Osteocyte (in vitro differentiated cells): ENCODE results near the gene RPL23. TPM values are rescaled to one million over a fixed set of nuclear protein-coding genes. Genes with fewer than 3 reads are reported as not detected.

Source experiments
- DNase-seq: peaks from one replicate; pipeline ENCODE4 v3.0.0; 2021; ENCODE audit warnings: mixed read lengths; ENCODE audit not compliant: unreplicated experiment; ENCODE audit errors: extremely low spot score
- H3K27ac Mint-ChIP-seq: one replicate; pipeline ENCODE4 v1.8.0; 2021; ENCODE audit warnings: mild to moderate bottlenecking, mixed read lengths; ENCODE audit not compliant: unreplicated experiment
- H3K27me3 Mint-ChIP-seq: one replicate; pipeline ENCODE4 v1.8.0; 2021; ENCODE audit warnings: mixed read lengths; ENCODE audit not compliant: unreplicated experiment
- H3K36me3 Mint-ChIP-seq: one replicate; pipeline ENCODE4 v1.8.0; 2021; ENCODE audit warnings: mixed read lengths; ENCODE audit not compliant: unreplicated experiment
- H3K4me1 Mint-ChIP-seq: one replicate; pipeline ENCODE4 v1.8.0; 2021; ENCODE audit warnings: mixed read lengths; ENCODE audit not compliant: unreplicated experiment
- H3K4me3 Mint-ChIP-seq: one replicate; pipeline ENCODE4 v1.8.0; 2021; ENCODE audit warnings: mild to moderate bottlenecking, moderate library complexity, mixed read lengths; ENCODE audit not compliant: unreplicated experiment
- H3K9me3 Mint-ChIP-seq: one replicate; pipeline ENCODE4 v1.8.0; 2021; ENCODE audit warnings: mixed read lengths; ENCODE audit not compliant: unreplicated experiment
- CTCF ChIP-seq: fragments of 200-600 bp; sonication (generic); IDR thresholded peaks from 2 replicates; pipeline ENCODE4 v1.5.0; 2021; ENCODE audit warnings: antibody characterized with exemption, mild to moderate bottlenecking, moderate library complexity
- total RNA-seq: library from RNA; stranded (reverse); gene quantifications from 2 replicates; pipeline ENCODE4 v1.2.1, GENCODE V29; 2021

RPL23 gene
- total RNA-seq, 1 donor from 2014 or later = 1,310 TPM

- Mint-ChIP-seq H3K4me1 (peaks cover 37% of the 10 kb centered on the region), H3K4me3 (no peak overlapping the region), H3K27me3 (no peaks in the 10 kb centered on the region), H3K27ac (no peak overlapping the region), H3K36me3 (peaks cover 51% of the 10 kb centered on the region), H3K9me3 (no peaks in the 10 kb centered on the region)
- no peak for TF ChIP-seq CTCF
- DNase-seq = no peak
Measured at GRCh38 chr17:38848939-38849605, 4.4 kb downstream of the RPL23 start.

GRCh38 chr17:38848557-38848891 is 5.0 kb downstream of the RPL23 start:
- no peak for DNase-seq
- Mint-ChIP-seq H3K4me1 (peaks cover 33% of the 10 kb centered on the region), H3K27ac (no peak overlapping the region), H3K4me3 (no peak overlapping the region), H3K9me3 (no peaks in the 10 kb centered on the region), H3K27me3 (no peaks in the 10 kb centered on the region), H3K36me3 (peaks cover 51% of the 10 kb centered on the region)
- no peak for TF ChIP-seq CTCF

GRCh38 chr17:38844261-38844757 is 9.2 kb downstream of the RPL23 start:
- peaks cover 14% of the 10 kb centered on the region for H3K36me3 Mint-ChIP-seq
- H3K27me3 Mint-ChIP-seq = no peaks in the 10 kb centered on the region
- no peak for DNase-seq
- H3K27ac Mint-ChIP-seq = peak overlapping the region; percentile 45
- H3K9me3 Mint-ChIP-seq = no peaks in the 10 kb centered on the region
- H3K4me3 Mint-ChIP-seq = no peak overlapping the region
- H3K4me1 Mint-ChIP-seq = peaks cover 1% of the 10 kb centered on the region
- TF ChIP-seq CTCF = no peak

- H3K27me3 Mint-ChIP-seq = peaks cover 4% of the 10 kb centered on the region
- H3K27ac Mint-ChIP-seq = peak overlapping the region; percentile 100
- DNase-seq = no peak
Measured at GRCh38 chr17:38825762-38826247, 27.7 kb downstream of the RPL23 start.

More at GRCh38 chr17:38825762-38826247, 27.7 kb downstream of the RPL23 start:
- no peaks in the 10 kb centered on the region for H3K9me3 Mint-ChIP-seq
- no peak for TF ChIP-seq CTCF
- H3K4me1 Mint-ChIP-seq = peaks cover 24% of the 10 kb centered on the region
- H3K4me3 Mint-ChIP-seq = peak overlapping the region; percentile 98
- H3K36me3 Mint-ChIP-seq = peaks cover 3% of the 10 kb centered on the region
